Measurements from ENCODE around the gene DLGAP4. TPM values are rescaled to one million over a fixed set of nuclear protein-coding genes. Genes with fewer than 3 reads are reported as not detected.

DLGAP4 gene
- total and polyA plus RNA-seq, 2 of the 13 experiments (the other 11 are each of a cell fraction or from before 2014, with no cell fraction given), result 15.2 to 26.7 TPM

DNA sequence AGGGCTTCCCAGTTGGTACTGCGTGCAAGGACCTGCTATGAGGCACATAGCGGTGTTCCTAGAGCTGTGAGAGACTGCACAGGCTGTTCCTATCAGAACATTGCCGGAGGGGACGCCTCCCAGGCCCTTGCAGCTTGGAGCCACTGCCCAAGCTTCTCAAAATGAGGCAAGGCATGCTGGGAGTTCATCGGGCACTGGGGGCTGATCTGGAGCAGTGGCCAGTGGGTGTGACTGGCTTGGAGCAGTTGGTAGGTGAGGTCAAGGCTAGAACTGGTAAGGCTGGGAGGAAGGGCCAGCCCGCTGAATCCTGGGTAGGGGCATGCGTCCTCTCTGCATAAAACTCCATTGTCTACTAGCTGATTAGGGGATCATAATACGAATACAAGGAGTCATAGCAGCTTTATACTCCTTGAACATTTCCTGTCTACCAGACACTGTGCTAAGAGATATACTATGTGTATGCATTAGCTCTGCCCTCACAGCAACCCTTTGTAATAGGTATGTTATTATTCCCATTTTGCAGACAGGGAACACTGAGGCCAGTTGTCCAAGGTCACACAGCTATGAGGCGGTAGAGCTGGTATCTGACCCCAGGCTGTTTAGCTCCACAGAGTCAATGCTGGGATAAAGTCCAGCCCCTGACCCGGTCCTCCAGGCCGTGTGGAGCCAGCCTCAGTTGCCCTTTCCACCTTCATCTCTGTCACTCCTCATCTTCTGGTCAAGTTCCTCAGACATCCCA, 53.7 kb downstream of the DLGAP4 start (continued):
- TF ChIP-seq ZNF33A (CRISPR knock-in tag; IDR thresholded peaks at IDR 0.05; ENCODE audit: borderline replicate concordance), result no peak
- TF ChIP-seq TEAD2 (CRISPR knock-in tag; IDR thresholded peaks at IDR 0.05), result no peak
- peak; percentile 98 for TF ChIP-seq ZNF629 (CRISPR knock-in tag; conservative IDR thresholded peaks at IDR 0.05)
- no peak for TF ChIP-seq MAFF (IDR thresholded peaks at IDR 0.05; ENCODE audit: low read depth, low read length)
- TF ChIP-seq, protein P1, sequence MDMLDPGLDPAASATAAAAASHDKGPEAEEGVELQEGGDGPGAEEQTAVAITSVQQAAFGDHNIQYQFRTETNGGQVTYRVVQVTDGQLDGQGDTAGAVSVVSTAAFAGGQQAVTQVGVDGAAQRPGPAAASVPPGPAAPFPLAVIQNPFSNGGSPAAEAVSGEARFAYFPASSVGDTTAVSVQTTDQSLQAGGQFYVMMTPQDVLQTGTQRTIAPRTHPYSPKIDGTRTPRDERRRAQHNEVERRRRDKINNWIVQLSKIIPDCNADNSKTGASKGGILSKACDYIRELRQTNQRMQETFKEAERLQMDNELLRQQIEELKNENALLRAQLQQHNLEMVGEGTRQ (IDR thresholded peaks at IDR 0.05; ENCODE audit: low read depth, low read length), result no peak
- TF ChIP-seq, protein P1 (CRISPR knock-in tag; IDR thresholded peaks at IDR 0.05; ENCODE audit: borderline replicate concordance), result no peak
- no peak for TF ChIP-seq SP2 (CRISPR knock-in tag; IDR thresholded peaks at IDR 0.05)
- TF ChIP-seq TMF1 (CRISPR knock-in tag; IDR thresholded peaks at IDR 0.05; ENCODE audit: low read depth), result no peak
- no peak for TF ChIP-seq NCOA5 (CRISPR knock-in tag; IDR thresholded peaks at IDR 0.05)
- TF ChIP-seq, protein P2, sequence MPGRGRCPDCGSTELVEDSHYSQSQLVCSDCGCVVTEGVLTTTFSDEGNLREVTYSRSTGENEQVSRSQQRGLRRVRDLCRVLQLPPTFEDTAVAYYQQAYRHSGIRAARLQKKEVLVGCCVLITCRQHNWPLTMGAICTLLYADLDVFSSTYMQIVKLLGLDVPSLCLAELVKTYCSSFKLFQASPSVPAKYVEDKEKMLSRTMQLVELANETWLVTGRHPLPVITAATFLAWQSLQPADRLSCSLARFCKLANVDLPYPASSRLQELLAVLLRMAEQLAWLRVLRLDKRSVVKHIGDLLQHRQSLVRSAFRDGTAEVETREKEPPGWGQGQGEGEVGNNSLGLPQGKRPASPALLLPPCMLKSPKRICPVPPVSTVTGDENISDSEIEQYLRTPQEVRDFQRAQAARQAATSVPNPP (CRISPR knock-in tag; IDR thresholded peaks at IDR 0.05), result no peak
- 0 out of 2 replicates have a peak, but pooled peaks have one; percentile 56 for TF ChIP-seq KLF13 (CRISPR knock-in tag; IDR thresholded peaks at IDR 0.05)
- no peak for TF ChIP-seq NR2F1 (CRISPR knock-in tag; IDR thresholded peaks at IDR 0.05)
- peak; percentile 89 for TF ChIP-seq ZMYM3 (CRISPR knock-in tag; IDR thresholded peaks at IDR 0.05)
- TF ChIP-seq RCOR2 (CRISPR knock-in tag; IDR thresholded peaks at IDR 0.05), result 0 out of 2 replicates have a peak, but pooled peaks have one; percentile 52
- TF ChIP-seq ZIK1 (CRISPR knock-in tag; IDR thresholded peaks at IDR 0.05; ENCODE audit: borderline replicate concordance, low read depth), result no peak
- no peak for TF ChIP-seq ZNF777 (CRISPR knock-in tag; IDR thresholded peaks at IDR 0.05)
- TF ChIP-seq, protein P3, sequence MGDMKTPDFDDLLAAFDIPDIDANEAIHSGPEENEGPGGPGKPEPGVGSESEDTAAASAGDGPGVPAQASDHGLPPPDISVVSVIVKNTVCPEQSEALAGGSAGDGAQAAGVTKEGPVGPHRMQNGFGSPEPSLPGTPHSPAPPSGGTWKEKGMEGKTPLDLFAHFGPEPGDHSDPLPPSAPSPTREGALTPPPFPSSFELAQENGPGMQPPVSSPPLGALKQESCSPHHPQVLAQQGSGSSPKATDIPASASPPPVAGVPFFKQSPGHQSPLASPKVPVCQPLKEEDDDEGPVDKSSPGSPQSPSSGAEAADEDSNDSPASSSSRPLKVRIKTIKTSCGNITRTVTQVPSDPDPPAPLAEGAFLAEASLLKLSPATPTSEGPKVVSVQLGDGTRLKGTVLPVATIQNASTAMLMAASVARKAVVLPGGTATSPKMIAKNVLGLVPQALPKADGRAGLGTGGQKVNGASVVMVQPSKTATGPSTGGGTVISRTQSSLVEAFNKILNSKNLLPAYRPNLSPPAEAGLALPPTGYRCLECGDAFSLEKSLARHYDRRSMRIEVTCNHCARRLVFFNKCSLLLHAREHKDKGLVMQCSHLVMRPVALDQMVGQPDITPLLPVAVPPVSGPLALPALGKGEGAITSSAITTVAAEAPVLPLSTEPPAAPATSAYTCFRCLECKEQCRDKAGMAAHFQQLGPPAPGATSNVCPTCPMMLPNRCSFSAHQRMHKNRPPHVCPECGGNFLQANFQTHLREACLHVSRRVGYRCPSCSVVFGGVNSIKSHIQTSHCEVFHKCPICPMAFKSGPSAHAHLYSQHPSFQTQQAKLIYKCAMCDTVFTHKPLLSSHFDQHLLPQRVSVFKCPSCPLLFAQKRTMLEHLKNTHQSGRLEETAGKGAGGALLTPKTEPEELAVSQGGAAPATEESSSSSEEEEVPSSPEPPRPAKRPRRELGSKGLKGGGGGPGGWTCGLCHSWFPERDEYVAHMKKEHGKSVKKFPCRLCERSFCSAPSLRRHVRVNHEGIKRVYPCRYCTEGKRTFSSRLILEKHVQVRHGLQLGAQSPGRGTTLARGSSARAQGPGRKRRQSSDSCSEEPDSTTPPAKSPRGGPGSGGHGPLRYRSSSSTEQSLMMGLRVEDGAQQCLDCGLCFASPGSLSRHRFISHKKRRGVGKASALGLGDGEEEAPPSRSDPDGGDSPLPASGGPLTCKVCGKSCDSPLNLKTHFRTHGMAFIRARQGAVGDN (CRISPR knock-in tag; IDR thresholded peaks at IDR 0.05), result peak; percentile 38
- TF ChIP-seq TCF12 (IDR thresholded peaks at IDR 0.05), result no peak
- TF ChIP-seq TCF12 (CRISPR knock-in tag; IDR thresholded peaks at IDR 0.05), result no peak
- TF ChIP-seq, protein P4, sequence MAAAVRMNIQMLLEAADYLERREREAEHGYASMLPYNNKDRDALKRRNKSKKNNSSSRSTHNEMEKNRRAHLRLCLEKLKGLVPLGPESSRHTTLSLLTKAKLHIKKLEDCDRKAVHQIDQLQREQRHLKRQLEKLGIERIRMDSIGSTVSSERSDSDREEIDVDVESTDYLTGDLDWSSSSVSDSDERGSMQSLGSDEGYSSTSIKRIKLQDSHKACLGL (CRISPR knock-in tag; IDR thresholded peaks at IDR 0.05), result no peak
- TF ChIP-seq ZNF816 (CRISPR knock-in tag; IDR thresholded peaks at IDR 0.05; ENCODE audit: borderline replicate concordance), result no peak
- TF ChIP-seq, protein P5, sequence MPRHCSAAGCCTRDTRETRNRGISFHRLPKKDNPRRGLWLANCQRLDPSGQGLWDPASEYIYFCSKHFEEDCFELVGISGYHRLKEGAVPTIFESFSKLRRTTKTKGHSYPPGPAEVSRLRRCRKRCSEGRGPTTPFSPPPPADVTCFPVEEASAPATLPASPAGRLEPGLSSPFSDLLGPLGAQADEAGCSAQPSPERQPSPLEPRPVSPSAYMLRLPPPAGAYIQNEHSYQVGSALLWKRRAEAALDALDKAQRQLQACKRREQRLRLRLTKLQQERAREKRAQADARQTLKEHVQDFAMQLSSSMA (CRISPR knock-in tag; IDR thresholded peaks at IDR 0.05), result 0 out of 2 replicates have a peak, but pooled peaks have one; percentile 29

All from HepG2 (cell line).